ENCODE results near the gene PPP6R3.
"Not testable (repeated sequence)": the region's sequence is repeated elsewhere in the genome, so short reads cannot be mapped to it uniquely, and the experiment has no call there.

The PPP6R3 gene

GRCh38 chr11:68538025-68538424 lies 77.5 kb downstream of the PPP6R3 start:
- no peaks in the 10 kb centered on the region for H3K9me3 ChIP-seq (ENCODE audit: severe bottlenecking)
- H3K4me3 ChIP-seq (ENCODE audit: low read depth, low read length): no peak overlapping the region
- H3K27ac ChIP-seq: no peak overlapping the region
- H3K27me3 ChIP-seq (ENCODE audit: insufficient read depth, low read depth, severe bottlenecking): no peaks in the 10 kb centered on the region
- peaks cover 51% of the 10 kb centered on the region for H3K36me3 ChIP-seq
- no peak for DNase-seq
- TF ChIP-seq CTCF (IDR thresholded peaks at IDR 0.05; ENCODE audit: low read depth, low read length): no peak

GRCh38 chr11:68539395-68539794 lies 78.8 kb downstream of the PPP6R3 start:
- H3K27me3 ChIP-seq (ENCODE audit: insufficient read depth, low read depth, severe bottlenecking): no peaks in the 10 kb centered on the region
- DNase-seq: no peak
- H3K4me3 ChIP-seq (ENCODE audit: low read depth, low read length): no peak overlapping the region

GRCh38 chr11:68540504-68540903 lies 80.0 kb downstream of the PPP6R3 start:
- H3K27me3 ChIP-seq (ENCODE audit: insufficient read depth, low read depth, severe bottlenecking); H3K9me3 ChIP-seq (ENCODE audit: severe bottlenecking); H3K27ac ChIP-seq; DNase-seq; H3K4me3 ChIP-seq (ENCODE audit: low read depth, low read length): not testable (repeated sequence)
- peaks cover 75% of the 10 kb centered on the region for H3K36me3 ChIP-seq

More at GRCh38 chr11:68539395-68539794, 78.8 kb downstream of the PPP6R3 start:
- Histone ChIP-seq H3K27ac (no peak overlapping the region), H3K36me3 (peaks cover 63% of the 10 kb centered on the region), H3K9me3 (ENCODE audit: severe bottlenecking) (no peaks in the 10 kb centered on the region)
- no peak for TF ChIP-seq CTCF (IDR thresholded peaks at IDR 0.05; ENCODE audit: low read depth, low read length)

GRCh38 chr11:68541116-68541515 lies 80.6 kb downstream of the PPP6R3 start:
- TF ChIP-seq CTCF (IDR thresholded peaks at IDR 0.05; ENCODE audit: low read depth, low read length): no peak
- no peak overlapping the region for H3K27ac ChIP-seq

GRCh38 chr11:68541991-68542390 lies 81.4 kb downstream of the PPP6R3 start:
- DNase-seq: no peak
- TF ChIP-seq CTCF (IDR thresholded peaks at IDR 0.05; ENCODE audit: low read depth, low read length): no peak
- Histone ChIP-seq H3K36me3 (peaks cover 85% of the 10 kb centered on the region), H3K27me3 (ENCODE audit: insufficient read depth, low read depth, severe bottlenecking) (no peaks in the 10 kb centered on the region), H3K27ac (no peak overlapping the region), H3K9me3 (ENCODE audit: severe bottlenecking) (no peaks in the 10 kb centered on the region), H3K4me3 (ENCODE audit: low read depth, low read length) (no peak overlapping the region)

More at GRCh38 chr11:68541116-68541515, 80.6 kb downstream of the PPP6R3 start:
- no peaks in the 10 kb centered on the region for H3K9me3 ChIP-seq (ENCODE audit: severe bottlenecking)
- no peak for DNase-seq
- no peaks in the 10 kb centered on the region for H3K27me3 ChIP-seq (ENCODE audit: insufficient read depth, low read depth, severe bottlenecking)
- H3K36me3 ChIP-seq: peaks cover 81% of the 10 kb centered on the region
- no peak overlapping the region for H3K4me3 ChIP-seq (ENCODE audit: low read depth, low read length)

- Histone ChIP-seq H3K27me3 (ENCODE audit: insufficient read depth, low read depth, severe bottlenecking) (no peaks in the 10 kb centered on the region), H3K27ac (no peak overlapping the region), H3K4me3 (ENCODE audit: low read depth, low read length) (no peak overlapping the region), H3K9me3 (ENCODE audit: severe bottlenecking) (no peaks in the 10 kb centered on the region), H3K36me3 (peaks cover 85% of the 10 kb centered on the region)
- no peak for DNase-seq
- TF ChIP-seq CTCF (IDR thresholded peaks at IDR 0.05; ENCODE audit: low read depth, low read length): no peak
Observed at GRCh38 chr11:68542617-68543016, 82.1 kb downstream of the PPP6R3 start.

Measured in WERI-Rb-1 (cell line).